GM12878 (cell line): ENCODE measurements around the gene OTULINL. TPM values are rescaled to one million over a fixed set of nuclear protein-coding genes. Genes with fewer than 3 reads are reported as not detected.

ENCODE experiments used
- ATAC-seq: fragments of 200-7000 bp; cut with Tn5 transposase; 3 replicates; pipeline ENCODE4 v1.9.1; 2020; ENCODE audit warnings: mild to moderate bottlenecking, moderate library complexity
- BruUV-seq: library from RNA; stranded (reverse); fragments of 400-500 nt; replicated peaks from 2 replicates; lab custom pipeline; 2021; lab: Mats Ljungman, UMichigan
- CTCF ChIA-PET: fragments of 300-600 bp; sonication (Branson Sonifier 250); formaldehyde crosslinking; extraction: SDS; loops from one replicate; lab custom pipeline; 2021; ENCODE audit warnings: inconsistent platforms; lab: Yijun Ruan, JAX
- POLR2A ChIA-PET: fragments of 350-600 bp; formaldehyde crosslinking; extraction: SDS; loops from one replicate; lab custom pipeline; 2021; ENCODE audit warnings: inconsistent platforms; lab: Charles Lee
- RAD21 ChIA-PET: fragments of 300-600 bp; sonication (Branson Sonifier 250); formaldehyde crosslinking; loops from one replicate; lab custom pipeline; 2023; ENCODE audit warnings: antibody characterized with exemption; ENCODE audit not compliant: unreplicated experiment; lab: Charles Lee
- SMC1A ChIA-PET: fragments of 300-600 bp; sonication (Branson Sonifier 250); formaldehyde crosslinking; loops from one replicate; lab custom pipeline; 2023; ENCODE audit not compliant: unreplicated experiment, uncharacterized antibody; lab: Charles Lee
- DNase-seq: peaks from one replicate; pipeline ENCODE4 v3.0.0-alpha.2; 2011; ENCODE audit warnings: low read depth, low spot score
- FAIRE-seq: peaks from 3 replicates; lab custom pipeline; 2011; peaks lifted over from hg19 to GRCh38; lab: Jason Lieb, UNC
- H2AFZ ChIP-seq: 2 replicates; pipeline ENCODE4 v1.6.0; 2011; ENCODE audit warnings: low read depth, low read length, control low read depth; ENCODE audit not compliant: control insufficient read depth
- H3K27ac ChIP-seq: 2 replicates; pipeline ENCODE4 v1.5.1; 2011; ENCODE audit warnings: control low read depth; ENCODE audit not compliant: control insufficient read depth, insufficient read depth
- H3K27me3 ChIP-seq, 2 experiments: replicated peaks in 1 of 2; 2 replicates each; pipeline versions ENCODE4 v1.6.0 to v1.6.1; 2011; ENCODE audit warnings: low read length in 1 of 2; ENCODE audit not compliant: control insufficient read depth in 2 of 2, insufficient read depth in 2 of 2
- H3K36me3 ChIP-seq, 2 experiments: 2 replicates each; pipeline ENCODE4 v1.5.1; 2011; ENCODE audit warnings: low read length in 1 of 2; ENCODE audit not compliant: control insufficient read depth in 2 of 2, insufficient read depth in 2 of 2
- H3K4me1 ChIP-seq: 2 replicates; pipeline ENCODE4 v1.6.1; 2011; ENCODE audit warnings: mild to moderate bottlenecking, low read length, moderate library complexity, mixed read lengths; ENCODE audit not compliant: control insufficient read depth, insufficient read depth
- H3K4me2 ChIP-seq: 2 replicates; pipeline ENCODE4 v1.6.0; 2011; ENCODE audit warnings: control low read depth; ENCODE audit not compliant: control insufficient read depth, insufficient read depth
- H3K4me3 ChIP-seq: fragments of 200-600 bp; sonication (generic); 2 replicates; pipeline ENCODE4 v1.5.1; 2016
- H3K79me2 ChIP-seq: 2 replicates; pipeline ENCODE4 v1.6.0; 2011; ENCODE audit warnings: low read length; ENCODE audit not compliant: control insufficient read depth, insufficient read depth
- H3K9ac ChIP-seq: 2 replicates; pipeline ENCODE4 v1.8.0; 2011; ENCODE audit warnings: low read length, control low read depth, mixed read lengths; ENCODE audit not compliant: control insufficient read depth, insufficient read depth
- H3K9me3 ChIP-seq: replicated peaks from 3 replicates; pipeline ENCODE4 v1.5.1; 2011; ENCODE audit warnings: mild to moderate bottlenecking, low read length; ENCODE audit not compliant: control insufficient read depth, insufficient read depth
- H4K20me1 ChIP-seq: 2 replicates; pipeline ENCODE4 v1.6.0; 2011; ENCODE audit not compliant: control insufficient read depth, insufficient read depth
- CEBPB ChIP-seq, 2 experiments: fragments of 150-350 bp in 1 of 2; IDR thresholded peaks; 2 replicates each; pipeline ENCODE4 v1.6.1; 2012 to 2014; ENCODE audit warnings: low read depth in 2 of 2, low read length in 2 of 2, borderline replicate concordance in 1 of 2, inconsistent platforms in 1 of 2
- CREB1 ChIP-seq: IDR thresholded peaks from 2 replicates; pipeline ENCODE4 v1.6.1; 2012; ENCODE audit warnings: low read depth, mild to moderate bottlenecking, inconsistent platforms
- ELK1 ChIP-seq: IDR thresholded peaks from 2 replicates; pipeline ENCODE4 v1.6.1; 2012; ENCODE audit warnings: low read depth, low read length, improper control_type of control experiment
- EP300 ChIP-seq, 2 experiments: fragments of 150-350 bp in 1 of 2; IDR thresholded peaks; 2 replicates each; pipeline ENCODE4 v1.6.1; 2011 to 2012; ENCODE audit warnings: low read depth in 2 of 2, low read length in 2 of 2, borderline replicate concordance in 1 of 2, improper control_type of control experiment in 1 of 2, inconsistent platforms in 1 of 2; ENCODE audit not compliant: control insufficient read depth in 1 of 2
- KAT2A ChIP-seq: conservative IDR thresholded peaks from 2 replicates; pipeline ENCODE4 v1.6.1; 2011; ENCODE audit warnings: low read depth, low read length; ENCODE audit not compliant: control insufficient read depth
- NR2F1 ChIP-seq: fragments of 450-650 bp; conservative IDR thresholded peaks from 2 replicates; pipeline ENCODE4 v1.6.1; 2017; ENCODE audit warnings: mild to moderate bottlenecking
- RELA ChIP-seq: fragments of 450-650 bp; IDR thresholded peaks from 2 replicates; pipeline ENCODE4 v1.8.0; 2014; ENCODE audit warnings: borderline replicate concordance; ENCODE audit not compliant: partially characterized antibody
- SPI1 ChIP-seq: IDR thresholded peaks from 2 replicates; pipeline ENCODE4 v1.6.1; 2011; ENCODE audit warnings: low read depth, mild to moderate bottlenecking, low read length, moderate library complexity, borderline replicate concordance; ENCODE audit not compliant: insufficient read depth
- STAT1 ChIP-seq: fragments of 450-650 bp; conservative IDR thresholded peaks from 2 replicates; pipeline ENCODE4 v1.6.1; 2014; ENCODE audit warnings: antibody characterized with exemption, mild to moderate bottlenecking
- SUZ12 ChIP-seq: fragments of 200-600 bp; sonication (generic); IDR thresholded peaks from one replicate; pipeline ENCODE4 v1.6.1; 2018; ENCODE audit warnings: antibody characterized with exemption, mild to moderate bottlenecking; ENCODE audit not compliant: unreplicated experiment
- USF2 ChIP-seq: IDR thresholded peaks from 2 replicates; pipeline ENCODE4 v1.6.1; 2011; ENCODE audit warnings: low read depth, low read length, improper control_type of control experiment, borderline replicate concordance
- ZSCAN29 ChIP-seq: fragments of 450-650 bp; IDR thresholded peaks from 2 replicates; pipeline ENCODE4 v1.6.1; 2017; ENCODE audit warnings: mild to moderate bottlenecking, moderate library complexity
- ZZZ3 ChIP-seq: IDR thresholded peaks from 2 replicates; pipeline ENCODE4 v1.6.1; 2011; ENCODE audit warnings: low read depth; ENCODE audit not compliant: control insufficient read depth, insufficient read length
- WGBS: methylation state at CpG from one replicate; pipeline ENCODE4 v1.1.6; 2016; ENCODE audit warnings: low lambda C conversion rate; ENCODE audit not compliant: insufficient replicate concordance, insufficient coverage; ENCODE audit errors: missing lambda C conversion rate; 5-methylcytosine and 5-hydroxymethylcytosine counted together
- in situ Hi-C: fragments of 300-500 bp; cut with MboI; formaldehyde crosslinking; loops from 9 replicates; pipeline ENCODE4 v1.14.3; 2018; ENCODE audit warnings: mixed read lengths
- intact Hi-C: fragments of 100-400 bp; cut with micrococcal nuclease; formaldehyde crosslinking; loops from one replicate; pipeline ENCODE4 v1.14.2; 2022; ENCODE audit not compliant: unreplicated experiment
- polyA plus RNA-seq, 11 experiments: library from polyadenylated mRNA; depleted of rRNA in 4 of 11; unstranded in 6 of 11; stranded (reverse) in 5 of 11; fragments of >200 nt; fragmentation: Nextera tagmentation in 4 of 11; fragmentation: Illumina TruSeq in 1 of 11; extraction: Ambion mirVana in 4 of 11; extraction: Trizol in 1 of 11; gene quantifications; 1 replicate in 1 of 11; 2 replicates in 10 of 11; pipeline versions ENCODE4 v1.2.1 to v1.2.3, GENCODE V29; 2011 to 2016; ENCODE audit warnings: inconsistent platforms in 2 of 11, missing spikeins in 2 of 11, low read depth in 1 of 11
- total RNA-seq, 4 experiments: library from RNA; depleted of rRNA in 3 of 4; stranded (reverse); fragments of >200 nt in 3 of 4; fragmentation: Illumina TruSeq in 1 of 4; extraction: Trizol in 1 of 4; gene quantifications; 2 replicates each; pipeline versions ENCODE4 v1.2.1 to v1.2.3, GENCODE V29; 2013 to 2021
- TF ChIP-seq, protein P1 (sequence below): fragments of 450-650 bp; IDR thresholded peaks from 2 replicates; pipeline ENCODE4 v1.6.1; 2017; ENCODE audit warnings: mild to moderate bottlenecking, moderate library complexity

The OTULINL gene
- total and polyA plus RNA-seq, 10 of the 15 experiments (the other 5 are each of a cell fraction or from before 2014, with no cell fraction given): 0.60 to 4.7 (median 1.8) TPM

- TF ChIP-seq, protein P1, sequence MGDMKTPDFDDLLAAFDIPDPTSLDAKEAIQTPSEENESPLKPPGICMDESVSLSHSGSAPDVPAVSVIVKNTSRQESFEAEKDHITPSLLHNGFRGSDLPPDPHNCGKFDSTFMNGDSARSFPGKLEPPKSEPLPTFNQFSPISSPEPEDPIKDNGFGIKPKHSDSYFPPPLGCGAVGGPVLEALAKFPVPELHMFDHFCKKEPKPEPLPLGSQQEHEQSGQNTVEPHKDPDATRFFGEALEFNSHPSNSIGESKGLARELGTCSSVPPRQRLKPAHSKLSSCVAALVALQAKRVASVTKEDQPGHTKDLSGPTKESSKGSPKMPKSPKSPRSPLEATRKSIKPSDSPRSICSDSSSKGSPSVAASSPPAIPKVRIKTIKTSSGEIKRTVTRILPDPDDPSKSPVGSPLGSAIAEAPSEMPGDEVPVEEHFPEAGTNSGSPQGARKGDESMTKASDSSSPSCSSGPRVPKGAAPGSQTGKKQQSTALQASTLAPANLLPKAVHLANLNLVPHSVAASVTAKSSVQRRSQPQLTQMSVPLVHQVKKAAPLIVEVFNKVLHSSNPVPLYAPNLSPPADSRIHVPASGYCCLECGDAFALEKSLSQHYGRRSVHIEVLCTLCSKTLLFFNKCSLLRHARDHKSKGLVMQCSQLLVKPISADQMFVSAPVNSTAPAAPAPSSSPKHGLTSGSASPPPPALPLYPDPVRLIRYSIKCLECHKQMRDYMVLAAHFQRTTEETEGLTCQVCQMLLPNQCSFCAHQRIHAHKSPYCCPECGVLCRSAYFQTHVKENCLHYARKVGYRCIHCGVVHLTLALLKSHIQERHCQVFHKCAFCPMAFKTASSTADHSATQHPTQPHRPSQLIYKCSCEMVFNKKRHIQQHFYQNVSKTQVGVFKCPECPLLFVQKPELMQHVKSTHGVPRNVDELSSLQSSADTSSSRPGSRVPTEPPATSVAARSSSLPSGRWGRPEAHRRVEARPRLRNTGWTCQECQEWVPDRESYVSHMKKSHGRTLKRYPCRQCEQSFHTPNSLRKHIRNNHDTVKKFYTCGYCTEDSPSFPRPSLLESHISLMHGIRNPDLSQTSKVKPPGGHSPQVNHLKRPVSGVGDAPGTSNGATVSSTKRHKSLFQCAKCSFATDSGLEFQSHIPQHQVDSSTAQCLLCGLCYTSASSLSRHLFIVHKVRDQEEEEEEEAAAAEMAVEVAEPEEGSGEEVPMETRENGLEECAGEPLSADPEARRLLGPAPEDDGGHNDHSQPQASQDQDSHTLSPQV: no peak
- no peak for TF ChIP-seq KAT2A
- no peak for TF ChIP-seq ZZZ3
These were observed 59.2 kb downstream of the OTULINL start (continued) for GRCh38 chr5:14640765-14641164.

- Histone ChIP-seq H3K27ac (no peak overlapping the region), H3K36me3 (no peaks in the 10 kb centered on the region), H2AFZ (no peak overlapping the region), H3K4me2 (no peak overlapping the region), H3K79me2 (no peaks in the 10 kb centered on the region), H4K20me1 (no peaks in the 10 kb centered on the region), H3K4me3 (no peak overlapping the region), H3K9ac (no peak overlapping the region), H3K27me3 (no peaks in the 10 kb centered on the region), H3K4me1 (no peaks in the 10 kb centered on the region), H3K9me3 (no peaks in the 10 kb centered on the region)
- ATAC-seq (no peak), DNase-seq (no peak), FAIRE-seq (no peak)
- ChIA-PET CTCF (interaction anchor here (1.1 to 1.5 kb wide), 2 partner anchors 10 to 293 kb away, joined by 5 read pairs; no protein-coding TSS in a partner anchor), SMC1A (interaction anchor here (0.6 to 1.5 kb wide), 6 partner anchors 8 to 193 kb away, joined by 3 to 6 read pairs (median 4); no protein-coding TSS in a partner anchor), POLR2A (interaction anchor here (0.6 kb wide), 1 partner anchor 11 kb away, joined by 3 read pairs; no protein-coding TSS in a partner anchor), RAD21 (interaction anchor here (0.8 to 1.2 kb wide), 2 partner anchors 10 to 368 kb away, joined by 3 to 5 read pairs; no protein-coding TSS in a partner anchor)
- intact Hi-C loops: loop anchor here (5.0 kb wide), 1 partner anchor 132 kb away; no protein-coding TSS in a partner anchor
- WGBS: 29% methylated on average over 1 of the region's 1 CpG
- BruUV-seq: no TSS peak
- in situ Hi-C loops: loop anchor here (5.0 to 10.0 kb wide), 3 partner anchors 250 to 657 kb away; no protein-coding TSS in a partner anchor
- no peak for TF ChIP-seq SPI1
- no peak for TF ChIP-seq USF2
- TF ChIP-seq SUZ12: no peak
- no peak for TF ChIP-seq CEBPB (IDR thresholded peaks at IDR 0.05; ENCODE audit: borderline replicate concordance in 1 of 2, low read depth in 2 of 2, low read length in 2 of 2)
- TF ChIP-seq CREB1: no peak
- no peak for TF ChIP-seq STAT1
- no peak for TF ChIP-seq NR2F1
- TF ChIP-seq ELK1: no peak
- no peak for TF ChIP-seq ZSCAN29
- TF ChIP-seq RELA: no peak
- no peak for TF ChIP-seq EP300 (IDR thresholded peaks at IDR 0.05; ENCODE audit: borderline replicate concordance in 1 of 2, control insufficient read depth in 1 of 2, low read depth in 2 of 2, low read length in 2 of 2)
These were observed 63.1 kb downstream of the OTULINL start for GRCh38 chr5:14644623-14645237.
